Fibroblast of the aortic adventitia (primary cell): ENCODE data around the gene PPFIA3. TPM values are rescaled to one million over a fixed set of nuclear protein-coding genes. Genes with fewer than 3 reads are reported as not detected.

Experiments used
- DNase-seq: peaks from one replicate; pipeline ENCODE4 v3.0.0-alpha.2; 2010; ENCODE audit warnings: low read depth
- H3K4me3 ChIP-seq: 2 replicates; pipeline ENCODE4 v1.5.1; 2011; ENCODE audit warnings: low read depth, mild to moderate bottlenecking, control low read depth, low read length, moderate library complexity
- CTCF ChIP-seq: IDR thresholded peaks from 2 replicates; pipeline ENCODE4 v1.5.1; 2011; ENCODE audit warnings: mild to moderate bottlenecking, low read length, control low read depth, inconsistent platforms; ENCODE audit not compliant: insufficient read depth
- small RNA-seq: library from RNA; depleted of rRNA; stranded (forward); fragments of <200 nt; gene quantifications from one replicate; pipeline ENCODE3, GENCODE V24; 2012
- total RNA-seq: library from RNA; depleted of rRNA; stranded (reverse); fragments of >200 nt; gene quantifications from 2 replicates; pipeline ENCODE4 v1.2.3, GENCODE V29; 2012; ENCODE audit warnings: low replicate concordance

The PPFIA3 gene
- total RNA-seq, 1 donor, result 0.99 TPM

GRCh38 chr19:49200238-49200862 lies 81.0 kb downstream of the PPFIA3 start:
- DNase-seq, result no peak
- H3K4me3 ChIP-seq, result no peak overlapping the region
- TF ChIP-seq CTCF, result no peak

Small RNA genes lying within 50 kb of the gene (small RNA-seq; reads per million reads assigned to genes)
- not detected for gene RN7SL708P

Other genes starting within 250 kb of the PPFIA3 start
- 45.8 and 53.6 TPM in 2 replicates for gene PPP1R15A, start 247.1 kb upstream of the PPFIA3 start, total RNA-seq
- 0.54 TPM in 1 of 2 replicates, not detected in the other for gene TULP2, start 220.8 kb upstream of the PPFIA3 start, total RNA-seq
- 267 and 932 TPM in 2 replicates for gene NUCB1, start 219.2 kb upstream of the PPFIA3 start, total RNA-seq
- not detected in 2 replicates for gene DHDH, start 185.8 kb upstream of the PPFIA3 start, total RNA-seq
- gene BAX, start 164.7 kb upstream of the PPFIA3 start, total RNA-seq, result 15.5 and 45.8 TPM in 2 replicates
- gene FTL, start 154.2 kb upstream of the PPFIA3 start, total RNA-seq, result 5,494 and 8,302 TPM in 2 replicates
- 5.5 and 38.6 TPM in 2 replicates for gene GYS1, start 126.2 kb upstream of the PPFIA3 start, total RNA-seq
- gene RUVBL2, start 125.7 kb upstream of the PPFIA3 start, total RNA-seq, result 16.3 and 119 TPM in 2 replicates
- not detected in 2 replicates for gene LHB, start 102.5 kb upstream of the PPFIA3 start, total RNA-seq
- gene CGB3, start 95.2 kb upstream of the PPFIA3 start, total RNA-seq, result not detected in 2 replicates
- gene CGB2, start 87.7 kb upstream of the PPFIA3 start, total RNA-seq, result not detected in 2 replicates
- not detected in 2 replicates for gene CGB1, start 82.6 kb upstream of the PPFIA3 start, total RNA-seq
- gene CGB5, start 75.7 kb upstream of the PPFIA3 start, total RNA-seq, result not detected in 2 replicates
- not detected in 2 replicates for gene CGB8, start 70.4 kb upstream of the PPFIA3 start, total RNA-seq
- 0.09 TPM in 1 of 2 replicates, not detected in the other for gene CGB7, start 61.8 kb upstream of the PPFIA3 start, total RNA-seq
- not detected in 2 replicates for gene NTF4, start 54.7 kb upstream of the PPFIA3 start, total RNA-seq
- not detected in 2 replicates for gene KCNA7, start 46.8 kb upstream of the PPFIA3 start, total RNA-seq
- gene SNRNP70, start 34.1 kb upstream of the PPFIA3 start, total RNA-seq, result 111 and 129 TPM in 2 replicates
- gene LIN7B, start 5.2 kb upstream of the PPFIA3 start, total RNA-seq, result 2.2 and 3.7 TPM in 2 replicates
- gene C19orf73, start 401 bp upstream of the PPFIA3 start, total RNA-seq, result 0.41 and 0.54 TPM in 2 replicates
- gene HRC, start 35.9 kb downstream of the PPFIA3 start, total RNA-seq, result not detected in 2 replicates
- gene TRPM4, start 38.2 kb downstream of the PPFIA3 start, total RNA-seq, result 14.0 and 15.0 TPM in 2 replicates
- 0.09 TPM in 1 of 2 replicates, not detected in the other for gene SLC6A16, start 205.6 kb downstream of the PPFIA3 start, total RNA-seq
- not detected in 2 replicates for gene CD37, start 215.9 kb downstream of the PPFIA3 start, total RNA-seq
- gene TEAD2, start 242.9 kb downstream of the PPFIA3 start, total RNA-seq, result 19.2 and 22.3 TPM in 2 replicates
- gene DKKL1, start 244.3 kb downstream of the PPFIA3 start, total RNA-seq, result 0.18 TPM in 1 of 2 replicates, not detected in the other